HG02943 (cell line): ENCODE measurements around the gene LMBR1.

ENCODE experiments used
- ATAC-seq: cut with Tn5 transposase; IDR thresholded peaks from one replicate; pipeline ENCODE4 v1.9.1; 2021; ENCODE audit warnings: mild to moderate bottlenecking, low read depth, moderate library complexity; ENCODE audit not compliant: unreplicated experiment

The LMBR1 gene

GRCh38 chr7:156766666-156767065, 126.3 kb downstream of the LMBR1 start:
- ATAC-seq, result no peak

GRCh38 chr7:156765901-156766656, 126.9 kb downstream of the LMBR1 start:
- ATAC-seq, result no peak

GRCh38 chr7:156764766-156765165, 128.2 kb downstream of the LMBR1 start:
- no peak for ATAC-seq

- ATAC-seq, result no peak
Measured at GRCh38 chr7:156764016-156764669, 128.8 kb downstream of the LMBR1 start.

- ATAC-seq, result no peak
Measured at GRCh38 chr7:156759579-156760202, 133.3 kb downstream of the LMBR1 start.

- ATAC-seq, result no peak
Measured at GRCh38 chr7:156759143-156759542, 133.8 kb downstream of the LMBR1 start.

- no peak for ATAC-seq
Measured at GRCh38 chr7:156754201-156754600, 138.8 kb downstream of the LMBR1 start.

- no peak for ATAC-seq
Measured at GRCh38 chr7:156753630-156754029, 139.4 kb downstream of the LMBR1 start.

- no peak for ATAC-seq
Measured at GRCh38 chr7:156753229-156753560, 139.8 kb downstream of the LMBR1 start.

GRCh38 chr7:156752367-156753228, 140.4 kb downstream of the LMBR1 start:
- no peak for ATAC-seq

GRCh38 chr7:156751319-156751718, 141.7 kb downstream of the LMBR1 start:
- ATAC-seq, result no peak

GRCh38 chr7:156747718-156748117, 145.3 kb downstream of the LMBR1 start:
- no peak for ATAC-seq

GRCh38 chr7:156746891-156747290, 146.1 kb downstream of the LMBR1 start:
- ATAC-seq, result no peak

GRCh38 chr7:156739596-156739995, 153.4 kb downstream of the LMBR1 start:
- no peak for ATAC-seq

- no peak for ATAC-seq
Measured at GRCh38 chr7:156735851-156736250, 157.1 kb downstream of the LMBR1 start.

GRCh38 chr7:156733638-156734037, 159.3 kb downstream of the LMBR1 start:
- ATAC-seq, result no peak

- ATAC-seq, result no peak
Measured at GRCh38 chr7:156732091-156732625, 160.8 kb downstream of the LMBR1 start.

- ATAC-seq, result no peak
Measured at GRCh38 chr7:156731651-156732050, 161.3 kb downstream of the LMBR1 start.

GRCh38 chr7:156725936-156726335, 167.0 kb downstream of the LMBR1 start:
- ATAC-seq, result no peak

GRCh38 chr7:156725073-156725472, 167.9 kb downstream of the LMBR1 start:
- no peak for ATAC-seq
